Measurements from ENCODE around the gene PVR.
"Not testable (repeated sequence)": the region's sequence is repeated elsewhere in the genome, so short reads cannot be mapped to it uniquely, and the experiment has no call there.

- not testable (repeated sequence) for TF ChIP-seq POLR2AphosphoS5, POLR2A, CTCF (IDR thresholded peaks at IDR 0.05)
These were observed 65.9 kb downstream of the PVR start for GRCh38 chr19:44709434-44710266.
